GM18499 (cell line): ENCODE data around the gene SLC46A2.

Experiments
- ATAC-seq: cut with Tn5 transposase; IDR thresholded peaks from one replicate; pipeline ENCODE4 v1.9.1; 2021; ENCODE audit warnings: moderate number of reproducible peaks; ENCODE audit not compliant: insufficient read depth, unreplicated experiment

The SLC46A2 gene

GRCh38 chr9:112887381-112887780 is 3.3 kb downstream of the SLC46A2 start:
- ATAC-seq: no peak

- ATAC-seq: no peak
Observed at GRCh38 chr9:112886351-112886750, 4.3 kb downstream of the SLC46A2 start.

- ATAC-seq: no peak
Observed at GRCh38 chr9:112885324-112885723, 5.4 kb downstream of the SLC46A2 start.

GRCh38 chr9:112884721-112885120 is 6.0 kb downstream of the SLC46A2 start:
- no peak for ATAC-seq

GRCh38 chr9:112884101-112884500 is 6.6 kb downstream of the SLC46A2 start:
- no peak for ATAC-seq

GRCh38 chr9:112881331-112881730 is 9.3 kb downstream of the SLC46A2 start:
- ATAC-seq: no peak

- no peak for ATAC-seq
Observed at GRCh38 chr9:112880650-112881049, 10.0 kb downstream of the SLC46A2 start.

- no peak for ATAC-seq
Observed at GRCh38 chr9:112878752-112879151, 11.9 kb downstream of the SLC46A2 start.

GRCh38 chr9:112873773-112874405 is 16.8 kb downstream of the SLC46A2 start:
- ATAC-seq: no peak

GRCh38 chr9:112872019-112872418 is 18.7 kb downstream of the SLC46A2 start:
- ATAC-seq: no peak

- ATAC-seq: no peak
Observed at GRCh38 chr9:112870556-112870955, 20.1 kb downstream of the SLC46A2 start.

- no peak for ATAC-seq
Observed at GRCh38 chr9:112869917-112870316, 20.8 kb downstream of the SLC46A2 start.

- ATAC-seq: no peak
Observed at GRCh38 chr9:112869041-112869529, 21.6 kb downstream of the SLC46A2 start.

- no peak for ATAC-seq
Observed at GRCh38 chr9:112868461-112868860, 22.2 kb downstream of the SLC46A2 start.

GRCh38 chr9:112867275-112867991 is 23.2 kb downstream of the SLC46A2 start:
- no peak for ATAC-seq

GRCh38 chr9:112866662-112867274 is 23.9 kb downstream of the SLC46A2 start:
- no peak for ATAC-seq

- no peak for ATAC-seq
Observed at GRCh38 chr9:112864982-112865381, 25.7 kb downstream of the SLC46A2 start.

- no peak for ATAC-seq
Observed at GRCh38 chr9:112864403-112864802, 26.3 kb downstream of the SLC46A2 start.

- ATAC-seq: no peak
Observed at GRCh38 chr9:112863746-112864145, 26.9 kb downstream of the SLC46A2 start.

GRCh38 chr9:112863214-112863613 is 27.5 kb downstream of the SLC46A2 start:
- ATAC-seq: no peak
